ENCODE data around the gene RPS6KB1. TPM values are rescaled to one million over a fixed set of nuclear protein-coding genes. Genes with fewer than 3 reads are reported as not detected.
A peak's percentile ranks its signal among the peaks of the same experiment; 100 is the strongest.
"Not testable (repeated sequence)": the region's sequence is repeated elsewhere in the genome, so short reads cannot be mapped to it uniquely, and the experiment has no call there.

The RPS6KB1 gene
- total RNA-seq, 1 experiment from 2014 or later, result 75.7 TPM

DNA sequence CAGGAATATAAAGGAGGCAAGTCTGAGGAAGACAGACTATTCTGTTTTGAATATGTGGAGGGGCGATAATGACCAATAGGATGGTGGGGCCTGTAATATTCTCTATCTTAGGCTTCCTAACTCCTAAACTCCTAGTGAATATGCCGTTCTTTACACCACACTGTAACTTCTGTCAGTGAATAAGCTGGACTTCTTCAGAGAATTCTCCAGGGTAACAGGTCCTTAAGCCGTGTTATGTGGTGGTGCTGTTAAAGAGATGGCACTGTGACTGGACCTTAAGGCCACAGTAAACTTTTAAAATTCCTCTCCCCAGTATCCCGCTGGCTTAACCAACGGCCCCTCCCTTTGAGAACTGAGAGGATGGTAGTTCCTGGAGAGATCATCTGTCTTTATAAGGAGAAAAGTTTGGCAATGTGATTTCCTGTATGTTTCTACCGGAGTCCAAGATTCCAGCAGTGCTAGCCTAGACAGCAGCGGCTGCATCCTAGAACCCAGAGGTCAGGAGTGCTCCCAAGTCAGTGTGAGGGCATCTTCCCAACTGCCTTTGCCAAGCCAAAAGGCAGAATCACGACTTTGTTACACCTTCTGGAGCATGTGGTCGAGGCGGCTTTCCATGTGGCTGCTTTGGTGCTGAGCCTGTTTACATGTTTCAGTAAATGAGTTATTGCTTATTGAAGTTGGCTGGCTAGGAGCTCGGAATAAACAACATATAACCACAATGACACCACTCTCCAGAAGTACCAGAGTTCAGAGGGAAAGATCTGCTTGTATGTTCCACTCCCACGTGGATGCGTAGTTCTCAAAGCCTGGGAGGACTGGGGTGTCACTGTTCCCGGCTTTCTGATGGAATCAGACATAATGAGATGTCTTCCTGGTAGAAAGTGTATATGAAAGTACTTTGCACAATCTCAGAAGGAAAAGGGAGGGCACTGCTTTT, 41.2 kb upstream of the RPS6KB1 start:
- no peaks in the 10 kb centered on the region for H3K36me3 ChIP-seq (ENCODE audit: control insufficient read depth in 1 of 2, insufficient read depth in 2 of 2, low read length in 2 of 2)
- ChIA-PET CTCF (no interaction called here), POLR2A (no interaction called here), RAD21 (ENCODE audit: low non-redundant PET in 1 of 2, low total read pairs in 2 of 2, uncharacterized antibody in 2 of 2, unreplicated experiment in 2 of 2) (no interaction called here)
- H3K4me1 ChIP-seq (ENCODE audit: control insufficient read depth in 1 of 2, insufficient read depth in 2 of 2, low read length in 2 of 2), result peaks cover 72 to 88% of the 10 kb centered on the region in 2 experiments
- H3K79me2 ChIP-seq (ENCODE audit: insufficient read depth, low read length), result no peaks in the 10 kb centered on the region
- no peaks in the 10 kb centered on the region for H4K20me1 ChIP-seq (ENCODE audit: insufficient read depth)
- no peak overlapping the region for H3K9ac ChIP-seq (ENCODE audit: low read length)
- ATAC-seq, result no peak
- H3K4me2 ChIP-seq (ENCODE audit: low read length), result no peak overlapping the region
- H3K9me3 ChIP-seq (ENCODE audit: control insufficient read depth in 1 of 2, insufficient read depth in 1 of 2, low read depth in 1 of 2, low read length in 2 of 2), result no peaks in the 10 kb centered on the region
- H3K27me3 ChIP-seq (ENCODE audit: insufficient read depth, low read length), result no peaks in the 10 kb centered on the region
- H3K27ac ChIP-seq (ENCODE audit: low read depth, low read length), result no peak overlapping the region
- no peak for DNase-seq (ENCODE audit: low read depth, low spot score)
- no peak overlapping the region for H3K4me3 ChIP-seq (replicated peaks in 1 of 2; ENCODE audit: low read depth in 1 of 2, low read length in 2 of 2)
- H2AFZ ChIP-seq (ENCODE audit: low read depth, low read length, poor library complexity, severe bottlenecking), result no peak overlapping the region
- no TSS peak for BruUV-seq (replicated peaks)
- H3K9me2 ChIP-seq (ENCODE audit: insufficient read depth), result no peaks in the 10 kb centered on the region
- intact Hi-C loops (cut with micrococcal nuclease), result no loop called here
- TF ChIP-seq, protein P1, sequence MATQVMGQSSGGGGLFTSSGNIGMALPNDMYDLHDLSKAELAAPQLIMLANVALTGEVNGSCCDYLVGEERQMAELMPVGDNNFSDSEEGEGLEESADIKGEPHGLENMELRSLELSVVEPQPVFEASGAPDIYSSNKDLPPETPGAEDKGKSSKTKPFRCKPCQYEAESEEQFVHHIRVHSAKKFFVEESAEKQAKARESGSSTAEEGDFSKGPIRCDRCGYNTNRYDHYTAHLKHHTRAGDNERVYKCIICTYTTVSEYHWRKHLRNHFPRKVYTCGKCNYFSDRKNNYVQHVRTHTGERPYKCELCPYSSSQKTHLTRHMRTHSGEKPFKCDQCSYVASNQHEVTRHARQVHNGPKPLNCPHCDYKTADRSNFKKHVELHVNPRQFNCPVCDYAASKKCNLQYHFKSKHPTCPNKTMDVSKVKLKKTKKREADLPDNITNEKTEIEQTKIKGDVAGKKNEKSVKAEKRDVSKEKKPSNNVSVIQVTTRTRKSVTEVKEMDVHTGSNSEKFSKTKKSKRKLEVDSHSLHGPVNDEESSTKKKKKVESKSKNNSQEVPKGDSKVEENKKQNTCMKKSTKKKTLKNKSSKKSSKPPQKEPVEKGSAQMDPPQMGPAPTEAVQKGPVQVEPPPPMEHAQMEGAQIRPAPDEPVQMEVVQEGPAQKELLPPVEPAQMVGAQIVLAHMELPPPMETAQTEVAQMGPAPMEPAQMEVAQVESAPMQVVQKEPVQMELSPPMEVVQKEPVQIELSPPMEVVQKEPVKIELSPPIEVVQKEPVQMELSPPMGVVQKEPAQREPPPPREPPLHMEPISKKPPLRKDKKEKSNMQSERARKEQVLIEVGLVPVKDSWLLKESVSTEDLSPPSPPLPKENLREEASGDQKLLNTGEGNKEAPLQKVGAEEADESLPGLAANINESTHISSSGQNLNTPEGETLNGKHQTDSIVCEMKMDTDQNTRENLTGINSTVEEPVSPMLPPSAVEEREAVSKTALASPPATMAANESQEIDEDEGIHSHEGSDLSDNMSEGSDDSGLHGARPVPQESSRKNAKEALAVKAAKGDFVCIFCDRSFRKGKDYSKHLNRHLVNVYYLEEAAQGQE (IDR thresholded peaks at IDR 0.05; ENCODE audit: low read depth), result no peak
- TF ChIP-seq, protein P2, sequence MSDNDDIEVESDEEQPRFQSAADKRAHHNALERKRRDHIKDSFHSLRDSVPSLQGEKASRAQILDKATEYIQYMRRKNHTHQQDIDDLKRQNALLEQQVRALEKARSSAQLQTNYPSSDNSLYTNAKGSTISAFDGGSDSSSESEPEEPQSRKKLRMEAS (IDR thresholded peaks at IDR 0.05), result no peak
- TF ChIP-seq JUND (IDR thresholded peaks at IDR 0.05), result no peak
- no peak for TF ChIP-seq EGR1 (IDR thresholded peaks at IDR 0.05; ENCODE audit: low read depth)
- TF ChIP-seq, protein P3, sequence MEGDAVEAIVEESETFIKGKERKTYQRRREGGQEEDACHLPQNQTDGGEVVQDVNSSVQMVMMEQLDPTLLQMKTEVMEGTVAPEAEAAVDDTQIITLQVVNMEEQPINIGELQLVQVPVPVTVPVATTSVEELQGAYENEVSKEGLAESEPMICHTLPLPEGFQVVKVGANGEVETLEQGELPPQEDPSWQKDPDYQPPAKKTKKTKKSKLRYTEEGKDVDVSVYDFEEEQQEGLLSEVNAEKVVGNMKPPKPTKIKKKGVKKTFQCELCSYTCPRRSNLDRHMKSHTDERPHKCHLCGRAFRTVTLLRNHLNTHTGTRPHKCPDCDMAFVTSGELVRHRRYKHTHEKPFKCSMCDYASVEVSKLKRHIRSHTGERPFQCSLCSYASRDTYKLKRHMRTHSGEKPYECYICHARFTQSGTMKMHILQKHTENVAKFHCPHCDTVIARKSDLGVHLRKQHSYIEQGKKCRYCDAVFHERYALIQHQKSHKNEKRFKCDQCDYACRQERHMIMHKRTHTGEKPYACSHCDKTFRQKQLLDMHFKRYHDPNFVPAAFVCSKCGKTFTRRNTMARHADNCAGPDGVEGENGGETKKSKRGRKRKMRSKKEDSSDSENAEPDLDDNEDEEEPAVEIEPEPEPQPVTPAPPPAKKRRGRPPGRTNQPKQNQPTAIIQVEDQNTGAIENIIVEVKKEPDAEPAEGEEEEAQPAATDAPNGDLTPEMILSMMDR (IDR thresholded peaks at IDR 0.05 in 2 of 3, conservative IDR thresholded peaks at IDR 0.05 in 1 of 3; ENCODE audit: borderline replicate concordance in 1 of 3, insufficient read depth in 1 of 3, low read depth in 2 of 3, low read length in 2 of 3), result no peak
- no peak for TF ChIP-seq FOSL1 (IDR thresholded peaks at IDR 0.05; ENCODE audit: low read depth)
- no peak for TF ChIP-seq ZFX (IDR thresholded peaks at IDR 0.05)
- TF ChIP-seq CEBPB (IDR thresholded peaks at IDR 0.05; ENCODE audit: low read depth), result no peak
- no peak for TF ChIP-seq RAD21 (IDR thresholded peaks at IDR 0.05; ENCODE audit: low read depth)
- no peak for TF ChIP-seq SRF (IDR thresholded peaks at IDR 0.05; ENCODE audit: low read depth)
- TF ChIP-seq CBX3 (IDR thresholded peaks at IDR 0.05; ENCODE audit: low read depth), result no peak
- TF ChIP-seq POLR2AphosphoS5 (IDR thresholded peaks at IDR 0.05; ENCODE audit: low read depth, low read length), result no peak
- TF ChIP-seq ELF1 (IDR thresholded peaks at IDR 0.05; ENCODE audit: borderline replicate concordance, low read depth), result no peak

DNA sequence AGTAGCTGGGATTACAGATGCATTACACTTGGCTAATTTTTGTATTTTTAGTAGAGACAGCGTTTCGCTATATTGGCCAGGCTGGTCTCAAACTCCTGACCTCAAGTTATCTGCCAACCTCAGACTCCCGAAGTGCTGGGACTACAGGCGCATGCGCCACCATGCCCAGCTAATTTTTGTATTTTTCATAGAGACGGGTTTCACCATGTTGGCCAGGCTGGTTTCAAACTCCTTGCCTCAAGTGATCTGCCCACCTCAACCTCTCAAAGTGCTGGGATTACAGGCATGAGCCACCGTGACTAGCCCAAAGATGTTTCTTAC, 40.1 kb upstream of the RPS6KB1 start:
- peak overlapping the region; percentile 31 for H3K4me2 ChIP-seq (ENCODE audit: low read length)
- CTCF ChIA-PET, result interaction anchor here (0.9 to 1.7 kb wide), 3 partner anchors 98 to 105 kb away, joined by 3 to 4 read pairs (median 4); no protein-coding TSS in a partner anchor

More for the DNA sequence above, 40.1 kb upstream of the RPS6KB1 start:
- POLR2A ChIA-PET, result interaction anchor here (0.8 to 1.6 kb wide), 6 partner anchors 11 to 145 kb away, joined by 3 to 8 read pairs (median 6); partner anchors contain the start of genes PTRH2 and VMP1
- H3K9me3 ChIP-seq (ENCODE audit: control insufficient read depth in 1 of 2, insufficient read depth in 1 of 2, low read depth in 1 of 2, low read length in 2 of 2); H3K9me2 ChIP-seq (ENCODE audit: insufficient read depth); H3K79me2 ChIP-seq (ENCODE audit: insufficient read depth, low read length); H3K4me3 ChIP-seq (replicated peaks in 1 of 2; ENCODE audit: low read depth in 1 of 2, low read length in 2 of 2); DNase-seq (ENCODE audit: low read depth, low spot score); H3K27me3 ChIP-seq (ENCODE audit: insufficient read depth, low read length); H3K9ac ChIP-seq (ENCODE audit: low read length); H3K36me3 ChIP-seq (ENCODE audit: control insufficient read depth in 1 of 2, insufficient read depth in 2 of 2, low read length in 2 of 2); H4K20me1 ChIP-seq (ENCODE audit: insufficient read depth); RAD21 ChIA-PET (ENCODE audit: low non-redundant PET in 1 of 2, low total read pairs in 2 of 2, uncharacterized antibody in 2 of 2, unreplicated experiment in 2 of 2); intact Hi-C loops (cut with micrococcal nuclease): not testable (repeated sequence)
- peak; percentile 15 for ATAC-seq
- H3K4me1 ChIP-seq (ENCODE audit: control insufficient read depth in 1 of 2, insufficient read depth in 2 of 2, low read length in 2 of 2), result peaks cover 61 to 87% of the 10 kb centered on the region in 2 experiments
- BruUV-seq (replicated peaks), result TSS peak; percentile 46
- peak overlapping the region; percentile 53 for H3K27ac ChIP-seq (ENCODE audit: low read depth, low read length)
- peak overlapping the region; percentile 9 for H2AFZ ChIP-seq (ENCODE audit: low read depth, low read length, poor library complexity, severe bottlenecking)
